HG02571 (cell line): ENCODE data around the gene ARSB.
"Not testable (repeated sequence)": the region's sequence is repeated elsewhere in the genome, so short reads cannot be mapped to it uniquely, and the experiment has no call there.

Experiments used
- ATAC-seq: cut with Tn5 transposase; IDR thresholded peaks from one replicate; pipeline ENCODE4 v1.9.1; 2021; ENCODE audit warnings: mild to moderate bottlenecking, moderate library complexity; ENCODE audit not compliant: unreplicated experiment

Gene ARSB

DNA sequence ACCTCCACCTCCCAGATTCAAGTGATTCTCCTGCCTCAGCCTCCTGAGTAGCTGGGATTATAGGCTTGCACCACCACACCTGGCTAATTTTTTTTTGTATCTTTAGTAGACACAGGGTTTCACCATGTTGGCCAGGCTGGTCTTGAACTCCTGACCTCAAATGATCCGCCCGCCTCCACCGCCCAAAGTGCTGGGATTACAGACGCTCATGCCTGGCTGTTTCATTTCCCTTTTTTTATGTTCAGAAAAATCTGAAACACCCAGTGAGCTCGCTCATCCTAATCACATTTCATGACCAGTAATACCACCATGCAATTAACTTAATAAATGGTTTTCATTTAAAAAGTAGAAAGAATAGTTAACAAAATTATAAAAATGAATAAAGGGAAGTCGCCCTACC is 252.4 kb downstream of the ARSB start:
- ATAC-seq, result not testable (repeated sequence)

- no peak for ATAC-seq
Observed at GRCh38 chr5:78731884-78732283, 253.2 kb downstream of the ARSB start.

DNA sequence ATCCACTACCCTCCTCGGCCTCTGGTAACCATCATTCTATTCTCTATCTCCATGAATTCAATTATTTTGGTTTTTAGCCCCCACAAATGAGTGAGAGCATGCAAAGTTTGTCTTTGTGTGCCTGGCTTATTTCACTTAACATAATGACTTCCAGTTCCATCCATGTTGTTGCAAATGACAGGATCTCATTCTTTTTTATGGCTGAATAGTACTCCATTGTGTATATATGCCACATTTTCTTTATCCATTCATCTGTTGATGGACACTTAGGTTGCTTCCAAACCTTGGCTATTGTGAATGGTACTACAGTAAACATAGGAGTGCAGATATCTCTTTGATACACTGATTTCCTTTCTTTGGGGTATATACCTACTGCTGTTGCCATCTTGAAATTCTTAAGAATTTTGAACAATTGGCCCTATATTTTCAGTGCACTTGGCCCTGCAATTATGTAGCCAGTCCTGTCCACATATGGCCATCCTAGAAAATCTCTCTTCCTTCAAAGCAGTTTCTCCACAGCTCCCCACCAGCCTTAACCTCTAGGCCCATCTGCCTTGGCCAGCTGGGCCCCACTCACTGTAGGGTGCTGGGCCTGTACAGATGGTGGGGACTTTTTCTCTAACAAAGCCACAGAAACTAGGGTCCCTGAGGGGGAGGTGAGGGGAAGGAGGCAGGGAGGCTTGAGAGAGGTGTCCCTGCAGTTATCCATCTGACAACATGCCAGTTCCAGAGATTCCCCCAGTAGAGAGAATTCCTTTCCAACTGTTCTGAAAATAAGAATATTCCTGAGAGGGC is 254.6 kb downstream of the ARSB start:
- ATAC-seq, result no peak

- ATAC-seq, result peak; percentile 82
Observed at GRCh38 chr5:78727786-78728761, 257.0 kb downstream of the ARSB start.
